ENCODE measurements around the gene PLCL2.
"Not testable (repeated sequence)": the region's sequence is repeated elsewhere in the genome, so short reads cannot be mapped to it uniquely, and the experiment has no call there.

The PLCL2 gene

DNA sequence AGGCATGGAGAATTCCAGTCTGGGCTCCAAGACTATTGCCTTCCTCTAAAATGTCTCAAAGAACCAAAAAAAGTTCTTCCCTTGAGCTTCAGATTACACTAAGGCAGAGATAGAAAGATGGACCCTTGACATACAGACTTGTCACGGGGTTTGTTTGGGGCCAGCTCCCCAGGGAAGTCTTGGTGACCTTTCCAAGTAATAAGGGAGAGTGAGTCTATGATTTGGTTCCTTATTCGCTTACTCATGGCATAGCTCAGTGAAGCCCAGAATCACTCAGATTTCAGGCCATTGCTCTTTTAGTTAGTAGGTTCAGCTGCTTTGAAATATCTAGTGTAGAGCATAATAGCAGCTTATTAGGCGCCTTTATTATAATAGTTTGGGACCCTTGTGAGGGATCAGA, 90.3 kb downstream of the PLCL2 start:
- Histone ChIP-seq H3K4me1 (ENCODE audit: insufficient read depth, insufficient read length) (no peaks in the 10 kb centered on the region), H3K36me3 (ENCODE audit: insufficient read depth, insufficient read length, low read length) (no peaks in the 10 kb centered on the region), H3K9ac (ENCODE audit: insufficient read length, low read depth) (no peak overlapping the region), H3K4me3 (ENCODE audit: insufficient read length, low read depth) (no peak overlapping the region), H3K9me3 (ENCODE audit: insufficient read depth, low read length) (no peaks in the 10 kb centered on the region; the same call in 1 of the 2 replicates), H3K27me3 (ENCODE audit: insufficient read depth, insufficient read length) (no peaks in the 10 kb centered on the region)
- no peak for DNase-seq (ENCODE audit: low read depth, low spot score)
- TF ChIP-seq SUZ12 (IDR thresholded peaks at IDR 0.05; ENCODE audit: extremely low read depth, insufficient read depth, insufficient read length): no peak
- no peak for TF ChIP-seq ZNF274 (IDR thresholded peaks at IDR 0.05; ENCODE audit: low read depth, low read length)
- TF ChIP-seq YY1 (IDR thresholded peaks at IDR 0.05; ENCODE audit: insufficient read depth, insufficient read length): no peak

DNA sequence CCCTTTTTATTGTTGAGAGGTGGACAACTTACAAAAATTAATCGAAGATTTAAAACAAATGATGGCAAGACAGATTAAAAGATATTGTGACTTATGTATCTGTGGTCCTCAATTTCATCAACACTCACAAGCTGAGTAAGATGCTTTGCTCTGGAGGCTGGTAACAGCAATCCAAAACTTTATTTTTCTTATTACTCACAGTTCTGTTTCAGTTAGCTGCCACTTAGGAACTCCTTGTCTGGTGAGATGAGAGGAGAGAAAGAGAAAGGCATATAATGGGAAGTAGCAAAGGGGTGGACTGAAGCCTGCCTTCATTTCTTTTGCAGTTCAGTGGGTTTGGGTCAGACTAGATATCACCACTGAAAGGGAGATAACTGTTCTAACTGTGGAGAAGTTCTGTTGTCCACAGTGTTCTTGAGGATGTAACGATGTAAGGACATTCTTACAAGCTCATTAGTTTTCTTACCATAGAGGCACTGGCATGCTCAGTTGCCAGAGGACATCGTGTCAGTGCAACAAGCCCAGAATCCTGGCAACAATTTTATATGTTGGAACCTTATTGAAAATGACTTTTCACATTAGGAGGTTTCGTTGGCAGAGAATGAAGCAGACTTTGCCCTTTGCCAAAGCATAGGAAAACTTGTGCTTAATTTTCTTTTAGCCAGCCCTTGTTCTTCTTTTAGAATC, 93.6 kb downstream of the PLCL2 start:
- DNase-seq (ENCODE audit: low read depth, low spot score): no peak

DNA sequence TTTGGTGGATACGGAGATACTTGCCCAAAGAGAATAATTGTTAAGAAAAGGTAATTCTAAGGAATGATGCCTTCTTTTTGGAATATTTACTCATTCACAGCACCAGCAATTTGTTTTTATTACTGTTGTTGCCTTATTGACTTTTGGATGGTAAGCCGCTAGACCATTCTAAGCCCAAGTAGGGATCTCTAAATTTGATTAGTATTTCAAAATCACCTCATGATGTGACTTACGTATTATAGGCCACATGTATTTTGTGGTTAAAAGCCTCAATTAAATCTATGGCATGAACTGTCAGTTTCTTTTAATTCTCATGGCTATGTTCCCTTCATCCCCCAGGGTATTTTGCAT, 94.1 kb downstream of the PLCL2 start:
- Histone ChIP-seq H3K9me3 (ENCODE audit: insufficient read depth, low read length) (no peaks in the 10 kb centered on the region; the same call in 1 of the 2 replicates), H3K36me3 (ENCODE audit: insufficient read depth, insufficient read length, low read length) (no peaks in the 10 kb centered on the region), H3K4me3 (ENCODE audit: insufficient read length, low read depth) (no peak overlapping the region), H3K9ac (ENCODE audit: insufficient read length, low read depth) (no peak overlapping the region), H3K4me1 (ENCODE audit: insufficient read depth, insufficient read length) (no peaks in the 10 kb centered on the region), H3K27me3 (ENCODE audit: insufficient read depth, insufficient read length) (no peaks in the 10 kb centered on the region)
- TF ChIP-seq ZNF274 (IDR thresholded peaks at IDR 0.05; ENCODE audit: low read depth, low read length) (no peak), SUZ12 (IDR thresholded peaks at IDR 0.05; ENCODE audit: extremely low read depth, insufficient read depth, insufficient read length) (no peak), YY1 (IDR thresholded peaks at IDR 0.05; ENCODE audit: insufficient read depth, insufficient read length) (no peak)
- DNase-seq (ENCODE audit: low read depth, low spot score): no peak

More for the DNA sequence above, 93.6 kb downstream of the PLCL2 start:
- Histone ChIP-seq H3K9me3 (ENCODE audit: insufficient read depth, low read length) (no peaks in the 10 kb centered on the region; the same call in 1 of the 2 replicates), H3K9ac (ENCODE audit: insufficient read length, low read depth) (no peak overlapping the region), H3K4me3 (ENCODE audit: insufficient read length, low read depth) (no peak overlapping the region), H3K27me3 (ENCODE audit: insufficient read depth, insufficient read length) (no peaks in the 10 kb centered on the region), H3K4me1 (ENCODE audit: insufficient read depth, insufficient read length) (no peaks in the 10 kb centered on the region), H3K36me3 (ENCODE audit: insufficient read depth, insufficient read length, low read length) (no peaks in the 10 kb centered on the region)
- TF ChIP-seq SUZ12 (IDR thresholded peaks at IDR 0.05; ENCODE audit: extremely low read depth, insufficient read depth, insufficient read length): no peak
- TF ChIP-seq YY1 (IDR thresholded peaks at IDR 0.05; ENCODE audit: insufficient read depth, insufficient read length): no peak
- TF ChIP-seq ZNF274 (IDR thresholded peaks at IDR 0.05; ENCODE audit: low read depth, low read length): no peak

DNA sequence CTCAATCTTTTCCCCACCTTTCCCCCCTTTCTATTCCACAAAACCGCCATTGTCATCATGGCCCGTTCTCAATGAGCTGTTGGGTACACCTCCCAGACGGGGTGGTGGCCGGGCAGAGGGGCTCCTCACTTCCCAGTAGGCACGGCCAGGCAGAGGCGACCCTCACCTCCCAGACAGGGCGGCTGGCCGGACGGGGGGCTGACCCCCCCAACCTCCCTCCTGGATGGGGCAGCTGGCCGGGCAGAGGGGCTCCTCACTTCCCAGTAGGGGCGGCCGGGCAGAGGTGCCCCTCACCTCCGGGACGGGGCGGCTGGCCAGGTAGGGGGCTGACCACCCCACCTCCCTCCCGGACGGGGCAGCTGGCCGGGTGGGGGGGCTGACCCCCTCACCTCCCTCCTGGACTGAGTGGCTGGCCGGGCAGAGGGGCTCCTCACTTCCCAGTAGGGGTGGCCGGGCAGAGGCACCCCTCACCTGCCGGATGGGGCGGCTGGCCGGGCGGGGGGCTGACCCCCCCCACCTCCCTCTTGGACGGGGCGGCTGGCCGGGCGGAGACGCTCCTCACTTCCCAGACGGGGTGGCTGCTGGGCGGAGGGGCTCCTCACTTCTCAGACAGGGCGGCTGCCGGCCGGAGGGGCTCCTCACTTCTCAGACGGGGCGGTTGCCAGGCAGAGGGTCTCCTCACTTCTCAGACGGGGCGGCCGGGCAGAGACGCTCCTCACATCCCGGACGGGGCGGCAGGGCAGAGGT, 95.2 kb downstream of the PLCL2 start:
- not testable (repeated sequence) for H3K9me3 ChIP-seq (ENCODE audit: insufficient read depth, low read length); DNase-seq (ENCODE audit: low read depth, low spot score); H3K36me3 ChIP-seq (ENCODE audit: insufficient read depth, insufficient read length, low read length); H3K27me3 ChIP-seq (ENCODE audit: insufficient read depth, insufficient read length); H3K4me1 ChIP-seq (ENCODE audit: insufficient read depth, insufficient read length); H3K9ac ChIP-seq (ENCODE audit: insufficient read length, low read depth); H3K4me3 ChIP-seq (ENCODE audit: insufficient read length, low read depth)

DNA sequence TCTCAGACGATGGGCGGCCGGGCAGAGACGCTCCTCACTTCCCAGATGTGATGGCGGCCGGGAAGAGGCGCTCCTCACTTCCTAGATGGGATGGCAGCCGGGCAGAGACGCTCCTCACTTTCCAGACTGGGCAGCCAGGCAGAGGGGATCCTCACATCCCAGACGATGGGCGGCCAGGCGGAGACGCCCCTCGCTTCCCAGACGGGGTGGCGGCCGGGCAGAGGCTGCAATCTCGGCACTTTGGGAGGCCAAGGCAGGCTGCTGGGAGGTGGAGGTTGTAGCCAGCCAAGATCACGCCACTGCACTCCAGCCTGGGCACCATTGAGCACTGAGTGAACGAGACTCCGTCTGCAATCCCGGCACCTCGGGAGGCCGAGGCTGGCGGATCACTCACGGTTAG, 95.8 kb downstream of the PLCL2 start:
- not testable (repeated sequence) for H3K36me3 ChIP-seq (ENCODE audit: insufficient read depth, insufficient read length, low read length); DNase-seq (ENCODE audit: low read depth, low spot score); H3K4me3 ChIP-seq (ENCODE audit: insufficient read length, low read depth); H3K27me3 ChIP-seq (ENCODE audit: insufficient read depth, insufficient read length); H3K9me3 ChIP-seq (ENCODE audit: insufficient read depth, low read length); H3K4me1 ChIP-seq (ENCODE audit: insufficient read depth, insufficient read length); H3K9ac ChIP-seq (ENCODE audit: insufficient read length, low read depth)

GRCh38 chr3:16982460-16982859, 97.7 kb downstream of the PLCL2 start:
- no peak overlapping the region for H3K9ac ChIP-seq (ENCODE audit: insufficient read length, low read depth)
- no peak for DNase-seq (ENCODE audit: low read depth, low spot score)
- no peaks in the 10 kb centered on the region; the same call in 1 of the 2 replicates for H3K9me3 ChIP-seq (ENCODE audit: insufficient read depth, low read length)
- no peaks in the 10 kb centered on the region for H3K4me1 ChIP-seq (ENCODE audit: insufficient read depth, insufficient read length)
- TF ChIP-seq SUZ12 (IDR thresholded peaks at IDR 0.05; ENCODE audit: extremely low read depth, insufficient read depth, insufficient read length) (no peak), YY1 (IDR thresholded peaks at IDR 0.05; ENCODE audit: insufficient read depth, insufficient read length) (no peak), ZNF274 (IDR thresholded peaks at IDR 0.05; ENCODE audit: low read depth, low read length) (no peak)
- H3K27me3 ChIP-seq (ENCODE audit: insufficient read depth, insufficient read length): no peaks in the 10 kb centered on the region
- H3K36me3 ChIP-seq (ENCODE audit: insufficient read depth, insufficient read length, low read length): no peaks in the 10 kb centered on the region
- no peak overlapping the region for H3K4me3 ChIP-seq (ENCODE audit: insufficient read length, low read depth)

GRCh38 chr3:16985608-16986007, 100.9 kb downstream of the PLCL2 start:
- no peaks in the 10 kb centered on the region for H3K9me3 ChIP-seq (ENCODE audit: insufficient read depth, low read length)
- no peaks in the 10 kb centered on the region for H3K27me3 ChIP-seq (ENCODE audit: insufficient read depth, insufficient read length)
- no peak overlapping the region for H3K9ac ChIP-seq (ENCODE audit: insufficient read length, low read depth)
- H3K36me3 ChIP-seq (ENCODE audit: insufficient read depth, insufficient read length, low read length): no peaks in the 10 kb centered on the region
- H3K4me3 ChIP-seq (ENCODE audit: insufficient read length, low read depth): no peak overlapping the region
- TF ChIP-seq YY1 (IDR thresholded peaks at IDR 0.05; ENCODE audit: insufficient read depth, insufficient read length) (no peak), ZNF274 (IDR thresholded peaks at IDR 0.05; ENCODE audit: low read depth, low read length) (no peak), SUZ12 (IDR thresholded peaks at IDR 0.05; ENCODE audit: extremely low read depth, insufficient read depth, insufficient read length) (no peak)
- no peaks in the 10 kb centered on the region for H3K4me1 ChIP-seq (ENCODE audit: insufficient read depth, insufficient read length)
- DNase-seq (ENCODE audit: low read depth, low spot score): no peak
